ENCODE measurements around the gene MPHOSPH10.
"Not testable (repeated sequence)": the region's sequence is repeated elsewhere in the genome, so short reads cannot be mapped to it uniquely, and the experiment has no call there.

Gene MPHOSPH10, protein sequence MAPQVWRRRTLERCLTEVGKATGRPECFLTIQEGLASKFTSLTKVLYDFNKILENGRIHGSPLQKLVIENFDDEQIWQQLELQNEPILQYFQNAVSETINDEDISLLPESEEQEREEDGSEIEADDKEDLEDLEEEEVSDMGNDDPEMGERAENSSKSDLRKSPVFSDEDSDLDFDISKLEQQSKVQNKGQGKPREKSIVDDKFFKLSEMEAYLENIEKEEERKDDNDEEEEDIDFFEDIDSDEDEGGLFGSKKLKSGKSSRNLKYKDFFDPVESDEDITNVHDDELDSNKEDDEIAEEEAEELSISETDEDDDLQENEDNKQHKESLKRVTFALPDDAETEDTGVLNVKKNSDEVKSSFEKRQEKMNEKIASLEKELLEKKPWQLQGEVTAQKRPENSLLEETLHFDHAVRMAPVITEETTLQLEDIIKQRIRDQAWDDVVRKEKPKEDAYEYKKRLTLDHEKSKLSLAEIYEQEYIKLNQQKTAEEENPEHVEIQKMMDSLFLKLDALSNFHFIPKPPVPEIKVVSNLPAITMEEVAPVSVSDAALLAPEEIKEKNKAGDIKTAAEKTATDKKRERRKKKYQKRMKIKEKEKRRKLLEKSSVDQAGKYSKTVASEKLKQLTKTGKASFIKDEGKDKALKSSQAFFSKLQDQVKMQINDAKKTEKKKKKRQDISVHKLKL

DNA sequence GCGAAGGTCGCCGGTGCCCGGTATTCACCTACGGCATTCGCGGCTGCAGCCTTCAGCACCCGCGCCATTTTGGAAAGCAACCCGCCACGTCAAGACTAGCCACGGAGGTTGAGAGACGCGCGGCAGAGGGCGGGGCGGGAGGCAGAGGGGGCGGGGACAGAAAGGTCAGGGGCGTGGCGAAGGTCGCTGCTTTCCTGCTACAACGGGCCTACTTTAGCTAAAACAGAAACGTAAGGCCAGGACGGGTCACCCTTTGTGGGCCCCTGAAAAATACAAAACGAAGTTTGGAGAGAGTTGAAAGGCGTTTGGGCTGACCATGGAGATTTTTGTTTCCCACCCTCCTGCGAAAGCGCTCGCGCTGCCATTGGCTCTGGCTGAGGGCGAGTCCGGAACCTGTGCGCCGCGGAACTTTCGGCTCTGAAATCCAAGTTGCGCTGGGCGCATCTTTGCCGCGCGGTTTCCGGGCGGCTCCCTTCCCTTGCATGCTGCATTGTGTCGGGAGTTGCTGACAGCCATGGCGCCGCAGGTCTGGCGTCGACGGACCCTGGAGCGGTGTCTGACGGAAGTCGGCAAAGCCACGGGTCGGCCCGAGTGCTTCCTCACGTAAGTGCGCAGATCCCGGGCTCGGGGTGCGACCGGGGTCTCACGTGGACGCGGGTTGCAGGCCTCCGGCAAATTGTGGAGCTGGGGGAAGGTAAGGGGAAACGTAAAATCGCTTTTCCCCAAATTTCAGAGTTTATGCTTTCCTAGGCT lies at the start of gene MPHOSPH10, which contains the start of gene MCEE:
Gene MPHOSPH10, plus strand, starts transcription at position 483 of the 753 bp plus-strand sequence. Its CDS starts 32 bp downstream, at position 515.
Gene MCEE, minus strand, starts transcription at position 78 of the 753 bp plus-strand sequence. Its CDS starts 10 bp downstream, at position 68.
- DNase-seq: peak; percentile 84

DNA sequence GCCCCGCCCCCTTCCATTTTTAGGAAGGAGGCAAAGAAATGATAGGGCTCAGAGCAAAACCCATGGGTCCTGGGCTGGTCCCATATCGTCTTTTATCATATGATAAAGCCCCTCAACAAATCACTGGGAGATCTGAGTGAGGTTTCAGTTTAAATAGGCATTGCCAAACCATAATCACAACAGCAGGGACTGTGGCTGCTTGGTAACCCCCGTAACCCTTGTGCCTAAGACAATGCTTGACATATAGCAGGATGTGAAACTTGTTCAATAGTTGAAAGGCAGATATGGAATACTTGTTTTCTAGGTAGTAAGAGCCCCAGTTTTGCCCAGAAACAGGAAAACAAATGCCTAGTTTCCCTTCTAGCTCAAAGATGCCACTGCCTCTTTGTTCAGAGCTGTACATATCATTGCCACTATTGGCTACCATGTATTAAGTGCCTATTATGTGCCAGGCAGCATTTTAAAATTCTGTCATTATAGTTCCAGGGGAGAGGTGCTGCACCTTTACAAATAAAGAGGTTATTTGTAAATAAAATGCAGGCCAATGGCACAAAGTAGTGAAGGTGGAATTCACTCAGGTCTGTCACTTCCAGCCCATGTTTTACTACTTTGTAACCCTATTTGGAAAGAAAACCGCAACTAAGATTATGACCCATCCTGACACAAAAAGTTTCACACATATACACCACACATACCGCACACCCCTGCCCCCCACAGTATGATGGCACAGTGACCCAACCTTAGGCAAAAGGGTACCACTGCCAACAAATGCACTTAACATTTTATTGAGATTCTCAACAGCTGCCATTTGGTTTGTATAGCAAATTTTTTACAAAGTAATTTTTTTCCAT lies 47.8 kb upstream of the MPHOSPH10 start:
- DNase-seq: no peak

DNA sequence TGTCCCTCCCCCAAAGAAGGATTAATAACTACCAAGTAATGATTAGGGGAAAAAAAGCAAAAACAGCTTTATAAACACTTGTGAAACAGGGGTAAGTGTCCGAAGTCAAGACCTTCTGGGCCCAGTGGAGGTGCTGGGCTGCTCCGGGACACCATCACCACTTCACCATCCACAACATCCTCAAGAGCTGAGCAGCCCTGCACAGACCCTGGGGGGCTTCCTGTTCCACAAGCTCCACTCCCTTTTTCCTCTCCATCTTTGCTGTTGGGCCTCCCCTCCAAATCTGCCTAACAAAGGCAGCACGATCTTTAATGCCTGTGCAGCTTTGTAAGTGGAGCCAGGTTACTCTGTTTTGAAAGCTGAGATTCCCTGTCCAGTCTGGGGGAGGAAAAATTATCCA lies 47.1 kb upstream of the MPHOSPH10 start:
- not testable (repeated sequence) for DNase-seq

DNA sequence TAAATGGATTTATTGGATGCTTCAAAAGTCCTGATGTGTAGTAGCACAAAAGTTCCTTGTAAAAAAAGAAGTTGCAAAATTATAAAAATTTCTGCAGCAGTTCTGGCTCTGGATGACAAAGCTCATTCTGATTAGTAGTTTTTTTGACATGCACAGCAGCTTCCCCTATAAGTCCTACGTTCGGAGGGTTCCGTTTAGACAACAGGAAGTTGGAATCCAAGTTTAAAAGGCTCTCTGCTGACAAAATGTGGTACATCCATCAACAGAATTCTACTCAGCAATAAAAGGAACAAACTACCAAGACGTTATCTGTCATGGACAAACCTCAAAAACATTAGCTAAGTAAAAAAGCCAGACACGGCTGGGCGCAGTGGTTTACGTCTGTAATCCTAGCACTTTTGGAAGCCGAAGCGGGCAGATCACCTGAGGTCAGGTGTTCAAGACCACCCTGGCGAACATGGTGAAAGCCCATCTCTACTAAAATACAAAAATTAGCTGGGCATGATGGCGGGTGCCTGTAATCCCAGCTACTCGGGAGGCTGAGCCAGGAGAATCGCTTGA lies 46.6 kb upstream of the MPHOSPH10 start:
- not testable (repeated sequence) for DNase-seq

DNA sequence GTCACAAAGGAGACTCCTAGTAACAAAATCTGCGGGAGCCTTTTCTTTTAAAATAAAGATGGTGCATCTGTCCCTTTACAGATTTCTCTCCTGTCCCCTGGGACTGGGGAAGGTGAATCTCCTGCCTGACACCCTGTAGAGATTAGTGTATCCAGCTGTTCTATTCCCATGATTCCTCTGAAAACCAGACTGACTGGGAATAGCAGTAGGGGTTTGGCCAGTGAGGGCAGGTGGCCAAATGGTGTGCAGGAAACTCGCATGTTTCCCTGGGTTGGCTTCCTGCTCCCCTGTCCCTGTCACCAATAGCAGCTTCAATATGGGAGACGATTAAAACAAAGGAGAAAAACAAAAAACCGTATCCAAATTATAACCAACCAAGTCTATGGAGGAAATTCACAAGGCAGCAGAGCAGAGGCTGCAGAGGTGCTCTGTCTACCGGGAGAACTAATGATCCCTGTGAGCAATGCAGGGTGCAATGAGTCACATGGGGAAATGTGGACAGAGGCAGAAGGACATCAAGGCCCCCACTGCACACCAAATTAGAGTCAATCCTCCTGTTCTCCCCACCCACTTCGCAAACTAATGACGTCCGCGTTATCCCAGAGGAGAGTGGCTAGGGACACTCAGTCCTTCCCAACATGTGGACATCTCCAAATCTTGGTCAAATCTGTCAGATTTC lies 45.0 kb upstream of the MPHOSPH10 start:
- not testable (repeated sequence) for DNase-seq

DNA sequence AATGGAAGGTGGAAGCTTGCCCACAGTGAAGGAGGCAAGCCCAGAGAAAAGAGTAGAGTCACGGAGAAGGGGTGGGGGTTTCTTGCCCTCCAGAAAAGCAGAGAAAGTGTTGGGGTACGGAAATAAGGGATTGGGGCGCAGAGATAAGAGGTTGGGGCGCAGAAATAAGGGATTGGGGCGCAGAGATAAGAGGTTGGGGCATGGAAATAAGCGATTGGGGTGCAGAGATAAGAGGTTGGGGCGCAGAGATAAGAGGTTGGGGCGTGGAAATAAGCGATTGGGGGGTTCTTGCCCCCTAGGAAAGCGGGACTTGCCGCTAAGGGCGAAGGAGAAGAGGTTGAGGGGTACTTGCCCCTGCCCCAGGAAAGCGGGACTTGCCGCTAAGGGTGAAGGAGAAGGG lies 41.0 kb upstream of the MPHOSPH10 start:
- DNase-seq: not testable (repeated sequence)

DNA sequence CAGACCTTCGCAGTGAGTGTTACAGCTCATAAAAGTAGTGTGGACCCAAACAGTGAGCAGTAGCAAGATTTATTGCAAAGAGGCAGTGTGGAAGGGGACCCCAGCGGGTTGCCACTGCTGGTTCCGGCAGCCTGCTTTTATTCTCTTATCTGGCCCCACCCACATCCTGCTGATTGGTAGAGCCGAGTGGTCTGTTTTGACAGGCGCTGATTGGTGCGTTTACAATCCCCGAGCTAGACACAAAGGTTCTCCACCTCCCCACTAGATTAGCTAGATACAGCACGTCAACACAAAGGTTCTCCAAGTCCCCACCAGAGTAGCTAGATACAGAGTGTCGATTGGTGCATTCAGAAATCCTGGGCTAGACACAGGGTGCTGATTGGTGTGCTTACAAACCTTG lies 38.6 kb upstream of the MPHOSPH10 start:
- DNase-seq: not testable (repeated sequence)

DNA sequence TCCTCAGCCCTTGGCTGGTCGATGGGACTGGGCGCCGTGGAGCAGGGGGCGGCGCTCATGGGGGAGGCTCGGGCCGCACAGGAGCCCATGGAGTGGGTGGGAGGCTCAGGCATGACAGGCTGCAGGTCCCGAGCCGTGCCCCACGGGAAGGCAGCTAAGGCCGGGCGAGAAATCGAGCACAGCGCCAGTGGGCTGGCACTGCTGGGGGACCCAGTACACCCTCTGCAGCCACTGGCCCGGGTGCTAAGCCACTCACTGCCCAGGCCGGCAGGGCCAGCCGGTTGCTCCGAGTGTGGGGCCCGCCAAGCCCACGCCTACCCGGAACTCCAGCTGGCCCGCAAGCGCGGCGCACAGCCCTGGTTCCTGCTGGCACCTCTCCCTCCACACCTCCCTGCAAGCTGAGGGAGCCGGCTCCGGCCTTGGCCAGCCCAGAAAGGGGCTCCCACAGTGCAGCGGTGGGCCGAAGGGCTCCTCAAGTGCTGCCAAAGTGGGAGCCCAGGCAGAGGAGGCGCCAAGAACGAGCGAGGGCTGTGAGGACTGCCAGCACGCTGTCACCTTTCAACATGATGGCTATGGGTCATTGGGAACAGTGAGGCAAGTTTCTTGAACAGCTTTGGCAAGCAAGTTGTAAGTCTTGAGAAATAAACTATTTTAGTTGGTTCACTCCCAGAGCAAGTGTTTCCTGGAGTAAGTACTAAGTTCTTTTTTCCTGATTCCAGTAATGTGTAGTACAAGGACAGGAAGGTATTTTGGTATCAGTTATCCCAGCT lies 37.8 kb upstream of the MPHOSPH10 start:
- not testable (repeated sequence) for DNase-seq

DNA sequence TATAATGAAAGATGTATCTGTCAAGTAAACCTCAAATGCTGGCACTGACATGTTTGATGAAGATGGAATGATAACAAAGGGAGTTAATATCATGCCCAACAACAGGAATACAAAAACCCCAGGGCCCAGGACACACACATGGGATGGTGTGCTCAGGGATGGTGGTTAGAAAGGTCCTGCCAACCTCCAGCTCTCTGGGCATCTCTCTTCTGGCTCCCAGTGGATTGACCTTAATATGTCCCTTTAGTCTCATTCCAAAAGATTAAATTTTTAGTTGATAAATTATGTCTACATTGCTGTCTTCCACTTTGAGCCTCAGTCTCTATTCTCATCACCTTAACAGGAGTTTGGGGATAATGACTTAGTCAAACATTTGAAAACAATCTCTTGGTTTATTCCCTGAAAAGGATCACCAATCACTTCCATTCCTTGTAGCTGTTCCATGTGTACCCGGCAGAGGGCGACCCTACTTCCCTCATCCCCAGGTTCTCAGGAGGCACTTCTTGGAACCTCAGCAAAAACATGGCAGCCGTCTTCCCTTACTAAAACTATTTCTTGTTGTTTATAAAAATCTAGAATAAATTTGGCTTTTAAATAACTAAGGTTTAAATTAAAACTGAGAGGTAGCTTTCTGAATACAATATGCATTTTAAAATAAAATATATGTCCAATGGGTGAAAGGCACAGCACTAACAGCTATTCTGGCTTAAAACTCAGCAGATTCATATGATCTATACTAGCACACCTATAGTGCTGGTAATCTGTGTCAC lies 30.1 kb upstream of the MPHOSPH10 start:
- DNase-seq: peak; percentile 30

DNA sequence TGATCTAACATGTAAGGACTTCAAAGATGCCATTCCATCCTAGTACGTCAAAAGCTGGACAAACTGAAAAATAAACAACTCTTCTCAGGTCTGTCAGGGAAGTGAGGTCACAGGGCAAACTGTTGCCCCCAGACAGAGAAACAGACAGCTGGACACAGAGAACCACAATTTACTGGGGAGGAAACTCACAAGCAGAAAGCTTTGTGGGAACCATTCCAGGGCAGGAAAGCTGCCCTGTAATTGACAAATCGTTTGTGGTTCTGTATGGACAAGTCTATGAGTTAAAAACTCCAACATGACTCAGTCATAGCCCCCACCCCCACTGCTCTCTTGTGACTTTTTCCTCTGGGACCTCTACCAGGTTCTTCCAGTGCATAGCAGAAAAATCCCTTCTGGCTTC lies 28.8 kb upstream of the MPHOSPH10 start:
- no peak for DNase-seq

DNA sequence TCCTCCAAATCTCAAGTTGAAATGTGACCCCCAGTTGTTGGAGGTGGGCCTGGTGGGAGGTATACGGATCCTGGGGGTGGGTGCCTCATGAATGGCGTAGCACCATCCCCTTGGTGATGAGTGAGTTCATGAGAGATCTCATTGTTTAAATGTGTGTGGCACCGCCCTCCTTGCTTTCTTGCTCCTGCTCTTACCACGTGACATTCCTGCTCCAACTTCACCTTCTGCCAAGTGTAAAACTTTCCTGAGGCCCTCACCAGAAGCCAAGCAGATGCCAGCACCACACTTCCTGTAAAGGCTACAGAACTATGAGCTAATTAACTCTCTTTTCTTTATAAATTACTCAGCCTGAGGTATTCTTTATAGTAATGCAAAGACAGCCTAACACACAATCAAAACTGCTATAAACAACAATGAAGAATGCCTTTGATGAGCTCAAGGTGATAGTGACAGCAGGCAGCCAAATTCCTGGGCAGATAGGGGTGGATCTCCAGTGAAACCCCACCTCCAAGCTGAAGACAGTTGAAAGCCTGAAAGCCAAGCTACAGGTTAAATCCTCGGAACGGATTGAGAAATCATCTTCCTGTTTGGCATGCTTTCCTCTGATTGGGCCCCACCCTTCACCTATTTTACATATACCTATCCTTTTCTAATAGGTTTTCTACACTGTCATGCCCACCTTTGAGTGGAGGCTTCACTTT lies 27.3 kb upstream of the MPHOSPH10 start:
- no peak for DNase-seq

DNA sequence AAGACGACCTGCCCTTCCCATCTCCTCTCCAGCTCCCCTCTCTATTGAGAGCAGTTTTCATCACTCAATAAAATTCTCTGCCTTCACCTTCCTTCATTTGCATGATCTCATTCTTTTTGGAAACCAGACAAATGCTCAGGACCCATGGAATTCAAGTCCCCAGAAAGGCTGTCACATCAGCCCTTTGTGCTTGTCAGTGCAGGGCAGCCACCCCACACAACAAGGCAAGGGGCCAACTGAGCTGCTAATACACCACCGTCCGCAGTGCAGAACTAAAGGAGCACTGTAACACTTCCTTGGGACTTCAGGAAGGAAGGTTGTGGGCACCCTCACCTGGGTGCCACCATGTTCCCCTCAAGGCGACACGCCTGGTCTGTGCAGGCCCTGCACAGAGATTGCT lies 26.6 kb upstream of the MPHOSPH10 start:
- no peak for DNase-seq

DNA sequence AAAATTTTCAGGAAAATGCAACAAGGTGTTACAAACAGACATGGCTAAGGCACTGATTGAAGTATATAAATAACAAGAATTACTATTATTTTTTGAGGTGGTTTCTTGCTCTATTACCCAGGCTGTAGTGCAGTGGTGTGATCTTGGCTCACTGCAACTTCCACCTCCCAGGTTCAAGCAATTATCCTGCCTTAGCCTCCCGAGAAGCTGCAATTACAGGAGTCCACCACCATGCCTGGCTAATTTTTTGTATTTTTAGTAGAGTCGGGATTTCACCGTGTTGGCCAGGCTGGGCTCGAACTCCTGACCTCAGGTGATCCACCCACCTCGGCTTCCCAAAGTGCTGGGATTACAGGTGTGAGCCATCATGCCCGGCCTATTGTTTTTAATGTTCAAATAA lies 24.0 kb upstream of the MPHOSPH10 start:
- DNase-seq: not testable (repeated sequence)

DNA sequence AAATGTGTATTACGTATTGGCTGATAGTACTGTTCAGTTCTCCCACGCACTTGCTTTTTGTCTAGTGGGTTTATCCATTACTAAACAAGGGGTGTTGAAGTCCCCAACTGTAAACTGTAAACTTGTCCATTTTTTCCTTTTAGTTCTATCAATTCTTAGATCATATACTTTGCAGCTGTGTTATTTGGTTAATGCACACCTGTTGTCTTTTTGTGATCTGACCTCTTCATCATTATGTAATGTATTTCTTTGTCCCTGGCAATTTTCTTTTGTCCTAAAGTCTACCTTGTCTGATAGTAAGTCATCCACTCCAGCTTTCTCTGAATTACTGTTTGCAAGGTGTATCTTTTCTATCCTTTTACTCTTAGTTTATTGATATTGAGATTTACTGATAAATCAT lies 22.3 kb upstream of the MPHOSPH10 start:
- DNase-seq: no peak

DNA sequence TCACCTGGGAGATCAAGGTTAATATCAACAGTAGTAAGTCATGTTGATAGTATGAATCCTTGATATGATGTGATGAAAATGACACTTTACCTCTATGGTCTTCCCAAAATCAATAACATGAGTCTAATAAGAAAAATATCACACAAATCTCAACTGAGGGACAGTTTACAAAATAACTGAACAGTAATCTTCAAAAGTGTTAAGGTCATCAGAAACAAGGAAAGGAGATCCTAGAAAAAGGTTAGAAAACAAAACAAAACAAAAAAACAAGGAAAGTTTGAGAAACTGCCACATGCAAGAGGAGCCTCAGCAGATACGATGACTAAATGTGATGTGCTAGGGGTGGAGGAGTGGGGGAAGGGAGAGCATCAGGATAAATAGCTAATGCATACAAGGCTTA lies 16.6 kb upstream of the MPHOSPH10 start:
- no peak for DNase-seq

DNA sequence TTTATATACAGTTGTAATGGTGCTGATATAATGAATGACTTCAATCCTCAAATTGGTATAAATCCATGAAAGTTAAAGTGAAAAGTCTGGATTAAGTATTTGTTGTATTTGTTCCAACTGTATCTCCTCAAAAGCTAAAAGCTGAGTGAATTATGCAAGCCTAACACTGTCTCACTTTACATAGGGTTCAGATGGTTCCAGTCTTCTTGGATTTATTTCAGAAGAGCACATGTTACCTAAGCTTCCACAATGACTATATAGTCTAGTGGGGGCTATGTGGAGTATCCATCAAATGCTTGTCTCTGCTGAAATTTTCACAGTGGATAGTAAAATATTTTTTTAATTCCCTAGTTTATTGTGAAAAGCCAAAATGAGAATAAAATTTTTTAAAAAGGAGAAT lies 13.4 kb upstream of the MPHOSPH10 start:
- DNase-seq: no peak

DNA sequence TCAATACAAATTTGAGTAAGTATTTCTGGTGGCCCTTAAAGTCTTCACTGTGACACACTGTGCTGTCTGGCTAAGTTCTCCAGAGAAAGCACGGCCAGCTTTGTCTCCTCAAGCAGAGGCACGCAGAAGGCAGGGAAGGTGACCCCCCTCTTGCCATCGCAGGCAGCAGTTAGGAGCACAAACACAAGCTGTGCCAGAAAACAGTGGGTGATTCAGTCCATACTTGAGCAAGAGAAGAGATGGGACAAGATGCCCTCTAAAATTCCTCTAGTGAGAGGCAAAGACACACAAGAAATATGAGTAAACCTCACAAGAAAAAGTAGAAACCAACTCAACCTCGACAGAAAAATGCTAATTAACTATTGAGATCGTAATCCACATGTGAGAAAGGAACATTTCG lies 10.2 kb upstream of the MPHOSPH10 start:
- DNase-seq: no peak

DNA sequence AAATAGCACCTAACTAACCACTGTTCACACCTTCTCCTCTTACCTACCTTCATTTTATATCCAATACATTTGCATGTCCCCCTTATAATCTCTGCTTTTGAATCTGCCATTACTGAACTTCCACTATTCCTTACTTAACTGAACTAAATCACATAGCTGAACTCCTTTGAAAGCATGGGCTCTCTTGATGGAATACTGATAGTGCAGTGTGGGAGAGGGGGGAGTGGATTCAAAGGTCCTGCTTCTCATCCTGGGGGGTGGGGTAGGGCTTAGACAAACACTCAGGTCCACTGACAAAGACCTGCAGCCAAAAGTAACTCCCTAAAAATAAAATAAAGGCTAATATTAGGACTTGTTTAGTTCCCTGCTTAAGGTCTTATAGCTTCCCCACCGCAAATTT lies 9.0 kb upstream of the MPHOSPH10 start:
- no peak for DNase-seq

Data from NCI-H510A (cell line).